Gastrocnemius medialis (tissue), 4 donors: ENCODE measurements around the gene AADACL4.

Source experiments
- CTCF ChIP-seq, 5 experiments: fragments of 450-650 bp in 3 of 5; fragments of 200-600 bp in 2 of 5; sonication (generic) in 2 of 5; IDR thresholded peaks in 4 of 5; conservative IDR thresholded peaks in 1 of 5; 1 replicate in 4 of 5; 2 replicates in 1 of 5; pipeline ENCODE4 v1.5.1; 2016 to 2019; ENCODE audit warnings: antibody characterized with exemption in 5 of 5, mild to moderate bottlenecking in 3 of 5, moderate library complexity in 3 of 5
- POLR2A ChIP-seq, 2 donors: fragments of 450-650 bp; IDR thresholded peaks; one replicate each; pipeline ENCODE4 v1.6.1; 2017; ENCODE audit warnings: antibody characterized with exemption in 2 of 2, mild to moderate bottlenecking in 2 of 2, moderate library complexity in 2 of 2

GRCh38 chr1:12640958-12641272, 3.0 kb upstream of the AADACL4 start:
- no peak for TF ChIP-seq CTCF (IDR thresholded peaks at IDR 0.05 in 4 of 5, conservative IDR thresholded peaks at IDR 0.05 in 1 of 5)
- no peak for TF ChIP-seq POLR2A (IDR thresholded peaks at IDR 0.05)
